ENCODE measurements around the gene TLK1.

DNA sequence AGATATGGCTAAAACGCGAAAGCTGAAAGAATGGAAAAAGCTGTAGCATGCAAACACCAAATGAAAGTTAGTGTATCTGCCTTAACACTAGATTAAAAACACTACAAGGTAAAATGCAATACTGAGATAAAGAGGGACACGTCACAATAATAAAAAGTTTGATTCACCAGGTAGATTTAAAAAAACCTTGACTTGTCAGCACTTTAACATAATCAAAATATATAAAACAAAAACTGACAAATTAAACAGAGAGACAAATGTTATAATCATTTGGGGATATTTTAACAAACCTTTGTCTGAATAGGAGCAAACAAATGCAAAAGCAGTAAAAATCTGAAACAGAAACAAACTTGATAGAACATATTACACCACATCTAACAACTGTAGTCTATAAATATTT is 18.3 kb downstream of the TLK1 start:
- TF ChIP-seq CTCF (conservative IDR thresholded peaks at IDR 0.05) (no peak), ZFX (IDR thresholded peaks at IDR 0.05) (no peak)

Data from C4-2B (cell line).